Prostate gland (tissue), 2 donors: ENCODE results near the gene GTF2I. TPM values are rescaled to one million over a fixed set of nuclear protein-coding genes. Genes with fewer than 3 reads are reported as not detected.
"Not testable (repeated sequence)": the region's sequence is repeated elsewhere in the genome, so short reads cannot be mapped to it uniquely, and the experiment has no call there.

Source experiments
- DNase-seq: peaks from one replicate; pipeline ENCODE4 v3.0.0-alpha.2; 2019; ENCODE audit warnings: low spot score
- H3K27ac ChIP-seq, 2 donors: fragments of 200-600 bp; sonication (generic); 2 replicates each; pipeline ENCODE4 v1.5.1; 2017 to 2019
- H3K27me3 ChIP-seq: fragments of 200-600 bp; sonication (generic); replicated peaks from 2 replicates; pipeline ENCODE4 v1.5.1; 2019; ENCODE audit not compliant: insufficient read depth
- H3K36me3 ChIP-seq, 2 donors: fragments of 200-600 bp; sonication (generic); 1 replicate in 1 of 2; 2 replicates in 1 of 2; pipeline versions ENCODE4 v1.5.1 to v1.8.1; 2017 to 2019
- H3K4me1 ChIP-seq: fragments of 200-600 bp; sonication (generic); replicated peaks from 2 replicates; pipeline ENCODE4 v1.5.1; 2019
- H3K4me3 ChIP-seq, 2 donors: fragments of 200-600 bp; sonication (generic); 2 replicates each; pipeline ENCODE4 v1.5.1; 2017 to 2019
- H3K9me3 ChIP-seq: fragments of 200-600 bp; sonication (generic); 2 replicates; pipeline ENCODE4 v1.5.1; 2017
- POLR2A ChIP-seq: fragments of 450-650 bp; IDR thresholded peaks from one replicate; pipeline ENCODE4 v1.6.1; 2016; ENCODE audit warnings: antibody characterized with exemption, mild to moderate bottlenecking
- POLR2AphosphoS5 ChIP-seq: sonication (generic); formaldehyde crosslinking; IDR thresholded peaks from one replicate; pipeline ENCODE4 v1.6.1; 2017; ENCODE audit warnings: antibody characterized with exemption
- WGBS: methylation state at CpG from one replicate; pipeline ENCODE4 v1.1.5; 2018; 5-methylcytosine and 5-hydroxymethylcytosine counted together
- intact Hi-C: fragments of 100-400 bp; cut with DNase I; formaldehyde crosslinking; loops from one replicate; pipeline ENCODE4 v1.14.2; 2022
- total RNA-seq, 2 donors: library from RNA; depleted of rRNA; stranded (reverse); fragments of >200 nt; gene quantifications; one replicate each; pipeline ENCODE4 v1.1.0, GENCODE V29; 2016
- TF ChIP-seq, protein P1 (sequence below), 4 experiments: fragments of 200-600 bp in 2 of 4; fragments of 450-650 bp in 2 of 4; sonication (generic) in 2 of 4; IDR thresholded peaks; 1 replicate in 3 of 4; 2 replicates in 1 of 4; pipeline ENCODE4 v1.5.1; 2016 to 2019; ENCODE audit warnings: antibody characterized with exemption in 4 of 4, mild to moderate bottlenecking in 2 of 4, moderate library complexity in 2 of 4

Gene GTF2I
- total RNA-seq, 2 donors from 2014 or later, result 149 to 212 TPM

DNA sequence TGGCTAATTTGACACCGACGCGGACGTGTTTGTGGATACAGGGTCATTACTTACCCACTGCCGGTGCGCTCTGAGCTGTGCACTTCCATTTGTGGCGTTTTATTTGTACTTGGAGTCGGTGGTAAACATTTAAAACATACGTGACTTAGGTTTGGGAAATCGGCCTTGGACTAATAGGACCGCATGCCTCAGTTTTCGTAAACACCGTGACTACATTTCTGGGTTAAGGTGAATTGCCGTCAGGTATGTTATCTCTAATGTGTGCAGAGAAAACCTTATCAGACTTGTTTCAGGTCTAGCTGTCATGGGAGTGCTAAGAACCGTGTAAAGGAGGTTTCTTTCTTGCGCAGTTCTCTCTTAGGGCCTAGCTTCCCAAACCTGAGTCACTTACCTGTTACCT lies 64.6 kb downstream of the GTF2I start:
- Histone ChIP-seq H3K9me3 (no peaks in the 10 kb centered on the region), H3K27ac (no peak overlapping the region), H3K4me3 (no peak overlapping the region), H3K27me3 (no peaks in the 10 kb centered on the region), H3K36me3 (peaks cover 0 to 4% of the 10 kb centered on the region in 2 donors), H3K4me1 (no peaks in the 10 kb centered on the region)
- WGBS, result 92% methylated on average over 16 of the region's 16 CpGs
- no peak for DNase-seq
- intact Hi-C loops, result no loop called here
- TF ChIP-seq POLR2A (no peak), POLR2AphosphoS5 (no peak)
- TF ChIP-seq, protein P1, sequence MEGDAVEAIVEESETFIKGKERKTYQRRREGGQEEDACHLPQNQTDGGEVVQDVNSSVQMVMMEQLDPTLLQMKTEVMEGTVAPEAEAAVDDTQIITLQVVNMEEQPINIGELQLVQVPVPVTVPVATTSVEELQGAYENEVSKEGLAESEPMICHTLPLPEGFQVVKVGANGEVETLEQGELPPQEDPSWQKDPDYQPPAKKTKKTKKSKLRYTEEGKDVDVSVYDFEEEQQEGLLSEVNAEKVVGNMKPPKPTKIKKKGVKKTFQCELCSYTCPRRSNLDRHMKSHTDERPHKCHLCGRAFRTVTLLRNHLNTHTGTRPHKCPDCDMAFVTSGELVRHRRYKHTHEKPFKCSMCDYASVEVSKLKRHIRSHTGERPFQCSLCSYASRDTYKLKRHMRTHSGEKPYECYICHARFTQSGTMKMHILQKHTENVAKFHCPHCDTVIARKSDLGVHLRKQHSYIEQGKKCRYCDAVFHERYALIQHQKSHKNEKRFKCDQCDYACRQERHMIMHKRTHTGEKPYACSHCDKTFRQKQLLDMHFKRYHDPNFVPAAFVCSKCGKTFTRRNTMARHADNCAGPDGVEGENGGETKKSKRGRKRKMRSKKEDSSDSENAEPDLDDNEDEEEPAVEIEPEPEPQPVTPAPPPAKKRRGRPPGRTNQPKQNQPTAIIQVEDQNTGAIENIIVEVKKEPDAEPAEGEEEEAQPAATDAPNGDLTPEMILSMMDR (IDR thresholded peaks at IDR 0.05), result no peak

DNA sequence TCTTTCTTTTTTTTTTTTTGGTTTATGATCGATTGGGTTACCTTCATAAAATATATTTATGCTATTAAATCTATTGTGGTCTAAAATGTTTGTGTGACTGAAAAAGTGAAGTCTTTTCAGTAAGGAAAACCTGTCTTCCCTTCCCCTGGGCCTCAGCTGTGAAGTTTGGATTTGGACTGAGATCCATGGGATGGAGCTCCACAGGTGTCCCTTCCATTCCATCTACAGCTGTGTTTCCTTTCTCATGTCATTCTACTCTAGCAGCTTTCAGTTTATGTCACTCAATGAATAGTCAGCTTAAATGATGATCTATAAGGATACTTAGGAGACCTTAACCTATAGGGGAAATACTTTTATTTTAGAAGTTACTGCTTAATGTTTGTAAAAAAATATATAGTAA lies 68.3 kb downstream of the GTF2I start:
- Histone ChIP-seq H3K36me3 (no peaks in the 10 kb centered on the region), H3K4me3 (no peak overlapping the region), H3K9me3 (no peaks in the 10 kb centered on the region), H3K27ac (no peak overlapping the region), H3K27me3 (no peaks in the 10 kb centered on the region), H3K4me1 (no peaks in the 10 kb centered on the region)
- DNase-seq, result no peak
- TF ChIP-seq POLR2A, result no peak
- TF ChIP-seq, protein P1 (IDR thresholded peaks at IDR 0.05), result no peak
- no peak for TF ChIP-seq POLR2AphosphoS5
- whole genome bisulfite sequencing, result 81% methylated on average over 1 of the region's 1 CpG
- intact Hi-C loops, result no loop called here

DNA sequence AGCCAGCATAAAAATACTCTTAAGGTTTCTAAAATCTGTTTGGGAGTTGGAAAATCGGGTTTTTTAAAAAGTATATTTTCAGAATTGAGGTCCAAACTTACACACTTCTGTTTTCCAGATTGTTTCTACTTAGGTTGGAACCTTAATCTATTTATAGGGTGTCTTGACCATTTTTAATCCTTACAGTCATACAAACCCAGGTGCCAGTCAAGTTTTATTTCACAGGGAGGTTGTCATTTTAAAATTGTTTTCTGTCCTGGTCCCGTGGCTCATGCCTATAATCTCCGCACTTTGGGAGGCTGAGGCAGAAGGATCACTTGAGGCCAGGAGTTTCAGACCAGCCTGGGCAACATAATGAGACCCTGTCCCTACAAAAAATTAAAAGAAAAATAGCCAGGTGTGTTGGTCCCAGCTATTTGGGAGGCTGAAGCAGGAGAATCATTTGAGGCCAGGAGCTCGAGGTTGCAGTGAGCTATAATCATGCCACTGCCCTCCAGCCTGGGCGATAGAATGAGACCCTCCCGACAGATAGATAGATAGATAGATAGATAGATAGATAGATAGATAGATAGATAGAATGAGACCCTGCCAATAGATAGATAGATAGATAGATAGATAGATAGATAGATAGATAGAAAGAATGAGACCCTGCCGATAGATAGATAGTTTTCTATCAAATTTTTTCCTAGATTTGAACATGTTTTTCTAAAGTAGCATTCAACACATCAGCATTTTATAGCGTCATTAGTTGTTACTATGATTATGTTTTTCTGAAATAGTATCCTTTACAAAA lies 69.0 kb downstream of the GTF2I start:
- no peak for DNase-seq
- intact Hi-C loops, result no loop called here
- 87% methylated on average over 8 of the region's 8 CpGs for whole genome bisulfite sequencing
- Histone ChIP-seq H3K27me3 (no peaks in the 10 kb centered on the region), H3K4me1 (no peaks in the 10 kb centered on the region), H3K9me3 (no peaks in the 10 kb centered on the region), H3K4me3 (no peak overlapping the region), H3K36me3 (no peaks in the 10 kb centered on the region), H3K27ac (no peak overlapping the region)
- TF ChIP-seq POLR2A (no peak), POLR2AphosphoS5 (no peak)
- TF ChIP-seq, protein P1 (IDR thresholded peaks at IDR 0.05), result no peak

DNA sequence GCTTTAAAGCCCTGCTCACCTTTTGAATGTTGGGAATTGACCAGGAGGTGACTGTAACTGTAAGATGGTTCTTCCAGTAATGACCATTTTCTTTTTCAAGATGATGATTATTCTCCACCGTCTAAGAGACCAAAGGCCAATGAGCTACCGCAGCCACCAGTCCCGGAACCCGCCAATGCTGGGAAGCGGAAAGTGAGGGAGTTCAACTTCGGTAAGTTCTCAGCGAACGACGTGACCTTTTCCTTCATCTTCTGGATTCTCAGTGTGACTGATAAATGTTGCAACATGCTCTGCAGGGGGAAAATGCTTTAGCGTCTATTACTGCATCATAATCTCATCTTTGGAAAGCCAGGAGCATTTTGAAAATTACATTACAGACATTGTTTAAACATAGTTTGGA lies 71.2 kb downstream of the GTF2I start:
- H3K27me3 ChIP-seq, H3K9me3 ChIP-seq, H3K27ac ChIP-seq, intact Hi-C loops, H3K36me3 ChIP-seq, H3K4me1 ChIP-seq, H3K4me3 ChIP-seq, DNase-seq: not testable (repeated sequence)
- no CpG with 5 or more reads among the region's 10 CpGs for WGBS

DNA sequence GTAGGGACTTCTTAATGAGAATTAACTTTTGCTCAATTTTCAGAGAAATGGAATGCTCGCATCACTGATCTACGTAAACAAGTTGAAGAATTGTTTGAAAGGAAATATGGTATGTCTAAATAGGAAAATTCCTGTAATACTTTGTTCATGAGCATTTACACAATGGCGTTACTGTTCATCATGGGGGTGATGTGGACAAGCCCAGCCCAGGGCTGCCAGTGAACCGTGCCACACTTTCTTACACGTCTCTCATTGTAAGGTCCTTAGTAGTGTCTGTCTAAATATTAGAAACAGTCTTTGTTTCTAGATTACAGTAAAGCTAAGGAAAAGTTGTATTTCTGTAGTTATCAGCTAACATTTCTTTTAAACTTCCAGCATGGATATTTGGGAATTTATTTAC lies 72.7 kb downstream of the GTF2I start:
- intact Hi-C loops, result not testable (repeated sequence)
- WGBS, result no CpG with 5 or more reads among the region's 5 CpGs

DNA sequence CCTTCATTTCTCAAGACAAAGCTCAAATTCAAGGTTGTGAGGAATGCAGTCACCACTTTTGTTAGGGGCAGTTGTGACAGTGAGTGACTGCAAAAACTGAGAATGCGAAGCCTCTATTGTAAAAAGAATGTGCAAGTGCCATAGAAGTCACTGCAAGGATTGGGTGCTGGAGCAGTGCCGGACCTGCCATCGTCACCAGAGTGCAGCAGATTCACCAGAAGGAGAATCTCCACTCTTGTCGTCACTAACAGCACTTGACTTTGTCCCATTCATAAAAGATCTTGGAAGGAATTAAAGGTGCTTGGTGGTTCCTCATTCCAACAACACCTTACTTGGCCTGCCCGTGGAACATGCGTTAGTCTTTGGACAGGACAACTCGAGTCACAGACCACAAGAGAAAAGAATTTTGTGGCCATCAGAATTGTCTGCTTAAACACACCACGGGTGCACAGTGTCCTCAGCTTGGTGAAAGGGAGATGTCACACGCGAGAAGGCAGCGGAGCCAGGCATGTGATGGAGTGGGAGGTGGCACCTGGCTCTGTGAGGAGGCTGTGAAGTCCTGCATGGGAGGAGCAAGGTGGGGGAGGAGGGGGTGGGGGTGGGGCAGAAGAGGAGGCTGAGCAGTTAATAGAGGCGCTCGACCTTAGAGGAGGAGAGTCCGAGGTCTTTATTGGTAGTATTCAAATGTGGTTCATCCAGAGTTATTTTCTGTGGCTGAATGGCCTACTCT lies 82.6 kb downstream of the GTF2I start:
- WGBS, result no CpG with 5 or more reads among the region's 14 CpGs
- H3K27ac ChIP-seq, H3K27me3 ChIP-seq, DNase-seq, H3K9me3 ChIP-seq, H3K36me3 ChIP-seq, H3K4me3 ChIP-seq, H3K4me1 ChIP-seq, intact Hi-C loops: not testable (repeated sequence)

More for the DNA sequence above, 72.7 kb downstream of the GTF2I start:
- DNase-seq, H3K27ac ChIP-seq, H3K27me3 ChIP-seq, H3K9me3 ChIP-seq, H3K4me1 ChIP-seq, H3K36me3 ChIP-seq, H3K4me3 ChIP-seq: not testable (repeated sequence)

DNA sequence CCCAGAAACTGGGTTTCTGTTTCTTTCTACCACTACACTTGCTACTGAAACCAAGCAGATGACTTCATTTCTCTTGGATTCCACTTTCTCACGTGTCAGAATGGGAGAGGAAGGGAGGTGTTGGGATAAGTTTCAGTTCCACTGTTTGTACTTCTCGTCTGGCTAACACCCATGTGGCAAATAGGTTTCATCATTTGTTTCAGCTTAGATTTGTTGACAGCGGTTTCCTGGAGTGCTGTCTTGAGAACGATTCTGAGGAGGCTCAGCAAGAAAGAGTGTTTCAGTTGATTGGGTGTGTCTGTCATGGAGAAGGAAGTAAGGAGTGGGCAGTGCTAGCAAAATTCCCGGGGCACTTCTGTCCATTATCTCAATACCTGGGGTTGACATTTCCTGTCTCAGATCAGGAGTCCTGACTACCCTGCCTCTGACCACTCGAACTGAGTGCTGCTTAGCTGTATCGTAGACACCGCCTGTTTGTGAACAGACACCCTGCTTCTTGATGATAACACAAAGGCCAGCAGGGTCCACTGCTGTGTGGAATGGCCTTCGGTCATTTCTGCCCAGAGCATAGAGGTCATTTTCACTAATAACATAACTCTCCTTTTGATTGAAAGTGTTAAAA lies 86.5 kb downstream of the GTF2I start:
- H3K27me3 ChIP-seq, H3K9me3 ChIP-seq, H3K4me1 ChIP-seq, DNase-seq, intact Hi-C loops, H3K36me3 ChIP-seq, H3K27ac ChIP-seq, H3K4me3 ChIP-seq: not testable (repeated sequence)
- no CpG with 5 or more reads among the region's 9 CpGs for WGBS

DNA sequence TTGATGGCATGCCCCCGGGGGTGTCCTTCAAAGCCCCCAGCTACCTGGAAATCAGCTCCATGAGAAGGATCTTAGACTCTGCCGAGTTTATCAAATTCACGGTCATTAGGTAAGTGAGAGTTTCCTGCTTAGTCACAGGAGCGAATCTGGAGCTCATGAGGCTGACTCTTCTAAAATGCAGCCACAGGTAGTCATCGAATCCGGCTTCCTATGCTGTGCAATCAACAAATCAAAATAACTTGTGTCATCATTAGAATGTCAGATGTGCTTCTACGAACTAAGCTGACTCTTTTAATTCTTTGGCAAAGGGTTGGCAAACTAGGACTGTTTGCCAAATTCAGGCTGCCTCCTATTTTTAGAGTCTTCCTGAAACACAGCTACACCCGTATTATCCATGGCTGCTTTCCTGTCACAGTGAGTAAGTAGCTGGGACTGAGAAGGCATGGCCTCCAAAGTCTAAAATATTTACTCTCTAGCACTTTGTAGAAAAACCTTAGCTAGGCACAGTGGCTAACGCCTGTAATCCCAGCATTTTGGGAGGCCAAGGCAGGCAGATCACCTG lies 96.5 kb downstream of the GTF2I start:
- H3K4me1 ChIP-seq, H3K36me3 ChIP-seq, H3K9me3 ChIP-seq, H3K4me3 ChIP-seq, H3K27ac ChIP-seq, DNase-seq, intact Hi-C loops, H3K27me3 ChIP-seq: not testable (repeated sequence)
- no CpG with 5 or more reads among the region's 9 CpGs for WGBS

DNA sequence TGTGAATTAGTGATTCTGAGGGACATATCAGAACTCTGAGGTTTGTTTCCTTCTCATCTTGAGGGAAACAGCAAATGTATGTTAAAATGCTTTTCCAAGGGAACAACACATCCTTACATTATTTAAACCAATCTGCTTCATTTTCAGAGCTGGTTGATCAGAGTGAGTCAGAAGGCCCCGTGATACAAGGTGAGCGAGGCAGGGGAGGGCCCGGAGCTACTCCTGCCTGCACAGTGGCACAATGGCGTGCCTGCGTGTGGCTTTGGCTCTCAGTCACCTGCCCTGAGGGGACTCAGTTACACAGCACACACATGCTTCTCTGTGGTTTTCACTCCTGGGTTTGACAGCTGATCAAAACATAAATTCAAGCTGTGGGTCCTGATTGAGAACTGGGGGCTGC lies 99.2 kb downstream of the GTF2I start:
- WGBS, result 39% methylated on average over 5 of the region's 5 CpGs
- H3K4me3 ChIP-seq, H3K4me1 ChIP-seq, H3K36me3 ChIP-seq, H3K9me3 ChIP-seq, H3K27me3 ChIP-seq, intact Hi-C loops, H3K27ac ChIP-seq: not testable (repeated sequence)
- DNase-seq, result peak; percentile 4
